SH-SY5Y (cell line): Measurements from ENCODE around the gene EIF3J.

ENCODE experiments used
- GATA2 ChIP-seq: IDR thresholded peaks from 2 replicates; pipeline ENCODE4 v1.6.1; 2011; ENCODE audit warnings: mild to moderate bottlenecking, low read depth, low read length
- GATA3 ChIP-seq: IDR thresholded peaks from 2 replicates; pipeline ENCODE4 v1.6.1; 2011; ENCODE audit warnings: low read depth, mild to moderate bottlenecking, low read length, moderate library complexity

DNA sequence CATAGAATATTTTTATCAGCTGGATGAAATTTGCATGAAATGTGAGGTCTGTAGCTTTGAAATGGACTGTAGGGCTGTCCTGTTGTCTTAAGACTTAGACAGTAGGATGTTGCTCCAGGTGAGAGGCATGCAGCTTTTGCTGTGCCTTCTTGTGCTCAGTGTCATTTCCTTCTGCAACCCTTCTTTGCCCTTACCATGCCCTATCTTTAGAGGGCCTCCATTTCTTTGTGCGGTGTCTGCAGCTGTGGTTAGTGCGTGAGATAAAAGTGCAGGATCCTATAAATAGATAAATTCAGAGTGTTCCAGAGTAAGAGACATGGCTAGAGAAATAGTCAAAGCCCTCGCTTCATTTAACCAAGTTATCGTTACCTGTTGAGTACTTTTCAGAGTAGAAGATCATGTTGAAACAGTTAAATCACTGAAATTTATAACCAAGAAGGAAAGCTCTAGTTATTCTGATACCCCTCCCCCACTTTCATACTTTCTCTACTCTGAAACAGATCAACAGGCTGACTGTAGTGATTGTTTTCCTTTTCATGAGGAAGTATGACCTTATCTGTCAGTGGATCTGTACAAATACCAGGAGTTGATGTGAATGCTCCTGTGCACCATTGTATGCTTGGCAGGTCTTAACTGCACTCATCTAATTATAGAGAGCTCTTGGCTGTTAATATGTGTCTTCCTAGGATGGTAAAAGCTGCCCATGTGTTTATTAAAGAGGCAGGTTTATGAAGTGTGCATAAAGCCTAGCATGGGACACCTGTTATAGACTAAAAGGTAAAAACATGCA is 18.2 kb downstream of the EIF3J start:
- TF ChIP-seq GATA3 (peak; percentile 74), GATA2 (peak; percentile 71; the same call in 1 of the 2 replicates)
